ENCODE results near the gene FGFRL1.

FGFRL1 gene

GRCh38 chr4:966266-967112 lies 44.9 kb upstream of the FGFRL1 start:
- H3K27ac ChIP-seq: no peak overlapping the region; the same call in 1 of the 2 replicates
- TF ChIP-seq ZFX (IDR thresholded peaks at IDR 0.05; ENCODE audit: borderline replicate concordance): no peak
- no peak for TF ChIP-seq CTCF (IDR thresholded peaks at IDR 0.05)

- H3K27ac ChIP-seq: no peak overlapping the region
- TF ChIP-seq CTCF (IDR thresholded peaks at IDR 0.05) (no peak), ZFX (IDR thresholded peaks at IDR 0.05; ENCODE audit: borderline replicate concordance) (no peak)
Observed at GRCh38 chr4:967113-968104, 44.0 kb upstream of the FGFRL1 start.

GRCh38 chr4:968221-968620 lies 43.2 kb upstream of the FGFRL1 start:
- TF ChIP-seq CTCF (IDR thresholded peaks at IDR 0.05) (no peak), ZFX (IDR thresholded peaks at IDR 0.05; ENCODE audit: borderline replicate concordance) (no peak)
- no peak overlapping the region for H3K27ac ChIP-seq

GRCh38 chr4:968621-969394 lies 42.6 kb upstream of the FGFRL1 start:
- H3K27ac ChIP-seq: no peak overlapping the region
- no peak for TF ChIP-seq ZFX (IDR thresholded peaks at IDR 0.05; ENCODE audit: borderline replicate concordance)
- no peak for TF ChIP-seq CTCF (IDR thresholded peaks at IDR 0.05)

- H3K27ac ChIP-seq: no peak overlapping the region
- TF ChIP-seq ZFX (IDR thresholded peaks at IDR 0.05; ENCODE audit: borderline replicate concordance): no peak
- TF ChIP-seq CTCF (IDR thresholded peaks at IDR 0.05): no peak
Observed at GRCh38 chr4:970046-970745, 41.2 kb upstream of the FGFRL1 start.

GRCh38 chr4:970854-971520 lies 40.4 kb upstream of the FGFRL1 start:
- H3K27ac ChIP-seq: no peak overlapping the region
- TF ChIP-seq ZFX (IDR thresholded peaks at IDR 0.05; ENCODE audit: borderline replicate concordance) (no peak), CTCF (IDR thresholded peaks at IDR 0.05) (no peak)
